K562 (cell line): ENCODE measurements around the gene TRAPPC4. TPM values are rescaled to one million over a fixed set of nuclear protein-coding genes. Genes with fewer than 3 reads are reported as not detected.

Source experiments
- ATAC-seq: fragments of 200-7000 bp; cut with Tn5 transposase; 3 replicates; pipeline ENCODE4 v1.9.1; 2020; ENCODE audit warnings: moderate library complexity
- BruUV-seq: library from RNA; stranded (reverse); fragments of 400-500 nt; replicated peaks from 2 replicates; lab custom pipeline; 2021; lab: Mats Ljungman, UMichigan
- CTCF ChIA-PET: fragments of 300-600 bp; formaldehyde crosslinking; extraction: SDS; loops from one replicate; lab custom pipeline; 2021; ENCODE audit warnings: low intra/inter-chr PET ratio; lab: Yijun Ruan, JAX
- POLR2A ChIA-PET: fragments of 300-600, 350-650 bp; sonication (Branson Sonifier 250); formaldehyde crosslinking; extraction: SDS; loops from one replicate; lab custom pipeline; 2021; ENCODE audit warnings: antibody characterized with exemption, inconsistent platforms; lab: Yijun Ruan, JAX
- DNase-seq, 4 experiments: peaks; one replicate each; pipeline versions ENCODE4 v3.0.0 to v3.0.0-alpha.2; 2011 to 2018; ENCODE audit warnings: low spot score in 3 of 4, mixed read lengths in 3 of 4; ENCODE audit errors: extremely low read depth in 1 of 4
- FAIRE-seq: peaks from 2 replicates; lab custom pipeline; 2011; peaks lifted over from hg19 to GRCh38; lab: Jason Lieb, UNC
- H2AFZ ChIP-seq: 2 replicates; pipeline ENCODE4 v1.6.0; 2011; ENCODE audit warnings: low read depth, low read length, control low read depth, inconsistent platforms
- H3K27ac ChIP-seq: fragments of 200-600 bp; 3 replicates; pipeline ENCODE4 v1.8.0; 2011; ENCODE audit warnings: low read depth, mild to moderate bottlenecking, control low read depth, inconsistent platforms, low read length, moderate library complexity, mixed read lengths; ENCODE audit errors: extremely low read depth
- H3K27me3 ChIP-seq, 2 experiments: fragments of 300-600 bp in 1 of 2; 2 replicates in 1 of 2; 3 replicates in 1 of 2; pipeline versions ENCODE4 v1.6.0 to v1.8.0; 2011; ENCODE audit warnings: inconsistent platforms in 2 of 2, low read length in 2 of 2, mild to moderate bottlenecking in 1 of 2, mixed read lengths in 1 of 2, moderate library complexity in 1 of 2; ENCODE audit not compliant: control insufficient read depth in 2 of 2, insufficient read depth in 2 of 2
- H3K36me3 ChIP-seq: fragments of 300-600 bp; 3 replicates; pipeline ENCODE4 v1.8.0; 2011; ENCODE audit warnings: mild to moderate bottlenecking, low read length, inconsistent platforms; ENCODE audit not compliant: control insufficient read depth, insufficient read depth
- H3K4me1 ChIP-seq, 2 experiments: fragments of 200-600 bp in 1 of 2; replicated peaks in 1 of 2; 2 replicates in 1 of 2; 3 replicates in 1 of 2; pipeline versions ENCODE4 v1.5.1 to v1.8.0; 2011; ENCODE audit warnings: inconsistent platforms in 2 of 2, low read length in 2 of 2, mild to moderate bottlenecking in 1 of 2, mixed read lengths in 1 of 2, moderate library complexity in 1 of 2; ENCODE audit not compliant: control insufficient read depth in 2 of 2, insufficient read depth in 2 of 2
- H3K4me2 ChIP-seq: 2 replicates; pipeline ENCODE4 v1.6.1; 2011; ENCODE audit warnings: low read length, control low read depth, inconsistent platforms, mixed read lengths; ENCODE audit not compliant: insufficient read depth
- H3K4me3 ChIP-seq: fragments of 200-600 bp; sonication (generic), shearing (Covaris generic); 2 replicates; pipeline ENCODE4 v1.5.1; 2016; ENCODE audit warnings: control low read depth, inconsistent platforms
- H3K79me2 ChIP-seq: fragments of 200-600 bp; 3 replicates; pipeline ENCODE4 v1.8.0; 2011; ENCODE audit warnings: low read length, inconsistent platforms; ENCODE audit not compliant: control insufficient read depth, insufficient read depth
- H3K9ac ChIP-seq, 2 experiments: 2 replicates each; pipeline versions ENCODE4 v1.6.0 to v1.6.1; 2011; ENCODE audit warnings: low read depth in 2 of 2, low read length in 2 of 2, control low read depth in 1 of 2, inconsistent platforms in 1 of 2, mild to moderate bottlenecking in 1 of 2, mixed read lengths in 1 of 2; ENCODE audit not compliant: insufficient read depth in 1 of 2
- H3K9me1 ChIP-seq: one replicate; pipeline ENCODE4 v1.6.0; 2011; ENCODE audit warnings: inconsistent platforms, mild to moderate bottlenecking, low read length, moderate library complexity; ENCODE audit not compliant: control insufficient read depth, insufficient read depth
- H3K9me3 ChIP-seq: replicated peaks from 2 replicates; pipeline ENCODE4 v1.5.1; 2011; ENCODE audit warnings: low read depth, low read length, inconsistent platforms; ENCODE audit not compliant: control insufficient read depth, insufficient read depth
- H4K20me1 ChIP-seq: replicated peaks from 2 replicates; pipeline ENCODE4 v1.6.1; 2011; ENCODE audit warnings: low read length, inconsistent platforms, mixed read lengths; ENCODE audit not compliant: control insufficient read depth, insufficient read depth
- E2F3 ChIP-seq: fragments of 250-450 bp; sonication (Bioruptor Pico); IDR thresholded peaks from 2 replicates; pipeline ENCODE4 v1.4.0; 2020; ENCODE audit warnings: mild to moderate bottlenecking
- MBD1 ChIP-seq: fragments of 250-450 bp; sonication (Bioruptor Pico); IDR thresholded peaks from 2 replicates; pipeline ENCODE4 v1.8.0; 2022; ENCODE audit warnings: inconsistent platforms
- WGBS: fragments of 100-300 bp; shearing (Covaris generic); methylation state at CpG from one replicate; pipeline ENCODE4 v1.1.6; 2016; ENCODE audit warnings: low coverage, mixed read lengths; ENCODE audit not compliant: insufficient coverage; ENCODE audit errors: missing lambda C conversion rate; 5-methylcytosine and 5-hydroxymethylcytosine counted together
- in situ Hi-C: fragments of 300-500 bp; cut with MboI; formaldehyde crosslinking; loops from 4 replicates; pipeline ENCODE4 v1.15.0; 2018; ENCODE audit warnings: inconsistent platforms, mixed read lengths
- intact Hi-C: fragments of 100-400 bp; cut with micrococcal nuclease; formaldehyde crosslinking; loops from 2 replicates; pipeline ENCODE4 v1.14.2; 2022
- polyA plus RNA-seq, 8 experiments: library from polyadenylated mRNA; depleted of rRNA in 4 of 8; stranded (reverse) in 5 of 8; unstranded in 3 of 8; fragments of >200 nt; fragmentation: Nextera tagmentation in 2 of 8; fragmentation: Illumina TruSeq in 1 of 8; extraction: Ambion mirVana in 2 of 8; extraction: Trizol in 1 of 8; gene quantifications; 2 replicates each; pipeline versions ENCODE4 v1.2.1 to v1.2.3, GENCODE V29; 2011 to 2014; ENCODE audit warnings: inconsistent platforms in 1 of 8, missing spikeins in 1 of 8
- total RNA-seq, 7 experiments: library from RNA; depleted of rRNA in 6 of 7; stranded (reverse); fragments of >200 nt in 6 of 7; fragmentation: Illumina TruSeq in 2 of 7; extraction: Trizol in 2 of 7; gene quantifications; 2 replicates each; pipeline versions ENCODE4 v1.2.1 to v1.2.3, GENCODE V29; 2011 to 2021; ENCODE audit warnings: low replicate concordance in 1 of 7

The TRAPPC4 gene
- total and polyA plus RNA-seq, 9 of the 15 experiments (the other 6 are each of a cell fraction or from before 2014, with no cell fraction given) = 121 to 524 (median 142) TPM

DNA sequence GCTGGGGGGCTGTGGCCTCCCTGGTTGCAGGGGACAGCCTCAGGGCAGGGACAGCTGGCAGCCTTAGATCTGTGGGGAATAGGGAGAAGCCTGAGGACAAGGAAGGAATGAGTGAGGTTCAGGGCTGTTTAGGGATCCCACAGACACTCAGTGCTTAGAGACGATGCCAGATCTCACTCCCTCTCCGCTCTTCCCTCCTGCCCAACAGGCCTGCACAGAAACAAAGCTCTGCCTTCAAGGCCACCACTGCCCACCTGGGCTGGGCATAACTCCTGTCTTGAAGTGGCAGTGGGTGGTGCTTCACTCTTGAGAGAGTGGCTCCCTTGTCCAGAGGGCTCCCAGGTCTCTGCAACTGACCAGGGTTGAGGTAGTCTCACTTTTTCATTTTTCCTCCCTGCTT lies 33.7 kb upstream of the TRAPPC4 start:
- BruUV-seq = no TSS peak
- no peaks in the 10 kb centered on the region for H3K79me2 ChIP-seq
- POLR2A ChIA-PET = interaction anchor here (0.7 to 1.1 kb wide), 3 partner anchors 13 to 460 kb away, joined by 3 to 6 read pairs (median 4); partner anchors contain the start of gene CENATAC

More for the DNA sequence above, 33.7 kb upstream of the TRAPPC4 start:
- WGBS = 68% methylated on average over 2 of the region's 2 CpGs
- Histone ChIP-seq H3K36me3 (no peaks in the 10 kb centered on the region), H3K9me3 (no peaks in the 10 kb centered on the region), H3K27ac (no peak overlapping the region), H3K9ac (peak overlapping the region in 1 of 2 experiments; percentile 66; a peak in 2 of 4 replicates), H3K27me3 (no peaks in the 10 kb centered on the region), H3K4me3 (no peak overlapping the region), H3K4me2 (no peak overlapping the region), H3K4me1 (peaks cover 10 to 12% of the 10 kb centered on the region in 2 experiments; a peak in 4 of 5 replicates), H3K9me1 (no peaks in the 10 kb centered on the region), H2AFZ (no peak overlapping the region), H4K20me1 (no peaks in the 10 kb centered on the region)
- CTCF ChIA-PET = no interaction called here
- DNase-seq (no peak), ATAC-seq (no peak), FAIRE-seq (no peak)
- in situ Hi-C loops (no loop called here), intact Hi-C loops (no loop called here)
- TF ChIP-seq MBD1 (CRISPR knock-in tag) = no peak
- no peak for TF ChIP-seq E2F3 (CRISPR knock-in tag)
